ENCODE measurements around the gene ZNF414. TPM values are rescaled to one million over a fixed set of nuclear protein-coding genes. Genes with fewer than 3 reads are reported as not detected.

ZNF414 gene
- polyA plus RNA-seq, 1 experiment, result 2.0 TPM

- no peaks in the 10 kb centered on the region for H3K27me3 ChIP-seq (ENCODE audit: control insufficient read depth, insufficient read depth, low read length)
- H3K27ac ChIP-seq (ENCODE audit: low read depth, low read length), result no peak overlapping the region
- TF ChIP-seq CTCF (IDR thresholded peaks at IDR 0.05; ENCODE audit: low read depth, low read length), result no peak
- no peaks in the 10 kb centered on the region; the same call in 1 of the 2 replicates for H3K9me3 ChIP-seq (ENCODE audit: control insufficient read depth, insufficient read depth, low read length)
- no peak for DNase-seq (ENCODE audit: low read depth, low spot score)
- ChIA-PET POLR2A (no interaction called here), CTCF (no interaction called here)
- H3K4me3 ChIP-seq (ENCODE audit: low read depth, low read length), result no peak overlapping the region
Observed at GRCh38 chr19:8485561-8486371, 28.2 kb downstream of the ZNF414 start.

GRCh38 chr19:8484331-8484894 lies 29.6 kb downstream of the ZNF414 start:
- ChIA-PET CTCF (interaction anchor here (1.5 kb wide), 1 partner anchor 130 kb away, joined by 3 read pairs; no protein-coding TSS in a partner anchor), POLR2A (no interaction called here)
- Histone ChIP-seq H3K27me3 (ENCODE audit: control insufficient read depth, insufficient read depth, low read length) (no peaks in the 10 kb centered on the region), H3K27ac (ENCODE audit: low read depth, low read length) (no peak overlapping the region), H3K9me3 (ENCODE audit: control insufficient read depth, insufficient read depth, low read length) (no peaks in the 10 kb centered on the region), H3K4me3 (ENCODE audit: low read depth, low read length) (no peak overlapping the region)
- TF ChIP-seq CTCF (IDR thresholded peaks at IDR 0.05; ENCODE audit: low read depth, low read length), result no peak
- no peak for DNase-seq (ENCODE audit: low read depth, low spot score)

- H3K9me3 ChIP-seq (ENCODE audit: control insufficient read depth, insufficient read depth, low read length), result no peaks in the 10 kb centered on the region
- H3K4me3 ChIP-seq (ENCODE audit: low read depth, low read length), result no peak overlapping the region
- no peaks in the 10 kb centered on the region for H3K27me3 ChIP-seq (ENCODE audit: control insufficient read depth, insufficient read depth, low read length)
- CTCF ChIA-PET, result interaction anchor here (1.1 to 1.7 kb wide), 3 partner anchors 11 to 129 kb away, joined by 3 to 6 read pairs (median 3); partner anchors contain the start of gene MARCHF2
- no peak for DNase-seq (ENCODE audit: low read depth, low spot score)
- no peak for TF ChIP-seq CTCF (IDR thresholded peaks at IDR 0.05; ENCODE audit: low read depth, low read length)
- H3K27ac ChIP-seq (ENCODE audit: low read depth, low read length), result no peak overlapping the region
- POLR2A ChIA-PET, result no interaction called here
Observed at GRCh38 chr19:8483165-8483564, 30.8 kb downstream of the ZNF414 start.

GRCh38 chr19:8482696-8483095 lies 31.3 kb downstream of the ZNF414 start:
- no peak overlapping the region for H3K27ac ChIP-seq (ENCODE audit: low read depth, low read length)
- H3K27me3 ChIP-seq (ENCODE audit: control insufficient read depth, insufficient read depth, low read length), result no peaks in the 10 kb centered on the region
- ChIA-PET POLR2A (interaction anchor here (0.5 kb wide), 1 partner anchor 18 kb away, joined by 3 read pairs; no protein-coding TSS in a partner anchor), CTCF (interaction anchor here (0.7 to 1.7 kb wide), 5 partner anchors 12 to 129 kb away, joined by 3 to 6 read pairs (median 3); partner anchors contain the start of gene MARCHF2)
- H3K4me3 ChIP-seq (ENCODE audit: low read depth, low read length), result no peak overlapping the region
- no peak for DNase-seq (ENCODE audit: low read depth, low spot score)
- no peaks in the 10 kb centered on the region for H3K9me3 ChIP-seq (ENCODE audit: control insufficient read depth, insufficient read depth, low read length)
- no peak for TF ChIP-seq CTCF (IDR thresholded peaks at IDR 0.05; ENCODE audit: low read depth, low read length)

- ChIA-PET CTCF (interaction anchor here (0.7 to 1.7 kb wide), 3 partner anchors 24 to 69 kb away, joined by 4 to 6 read pairs (median 5); partner anchors contain the start of gene MARCHF2), POLR2A (no interaction called here)
- no peaks in the 10 kb centered on the region for H3K27me3 ChIP-seq (ENCODE audit: control insufficient read depth, insufficient read depth, low read length)
- H3K9me3 ChIP-seq (ENCODE audit: control insufficient read depth, insufficient read depth, low read length), result no peaks in the 10 kb centered on the region
- no peak overlapping the region for H3K27ac ChIP-seq (ENCODE audit: low read depth, low read length)
- no peak for TF ChIP-seq CTCF (IDR thresholded peaks at IDR 0.05; ENCODE audit: low read depth, low read length)
- H3K4me3 ChIP-seq (ENCODE audit: low read depth, low read length), result no peak overlapping the region
- no peak for DNase-seq (ENCODE audit: low read depth, low spot score)
Observed at GRCh38 chr19:8481616-8482015, 32.4 kb downstream of the ZNF414 start.

Measured in AG04450 (cell line).